GM19455 (cell line): ENCODE data around the gene ATP5F1E.
"Not testable (repeated sequence)": the region's sequence is repeated elsewhere in the genome, so short reads cannot be mapped to it uniquely, and the experiment has no call there.

ENCODE experiments used
- ATAC-seq: cut with Tn5 transposase; IDR thresholded peaks from one replicate; pipeline ENCODE4 v1.9.1; 2021; ENCODE audit not compliant: unreplicated experiment

ATP5F1E gene

DNA sequence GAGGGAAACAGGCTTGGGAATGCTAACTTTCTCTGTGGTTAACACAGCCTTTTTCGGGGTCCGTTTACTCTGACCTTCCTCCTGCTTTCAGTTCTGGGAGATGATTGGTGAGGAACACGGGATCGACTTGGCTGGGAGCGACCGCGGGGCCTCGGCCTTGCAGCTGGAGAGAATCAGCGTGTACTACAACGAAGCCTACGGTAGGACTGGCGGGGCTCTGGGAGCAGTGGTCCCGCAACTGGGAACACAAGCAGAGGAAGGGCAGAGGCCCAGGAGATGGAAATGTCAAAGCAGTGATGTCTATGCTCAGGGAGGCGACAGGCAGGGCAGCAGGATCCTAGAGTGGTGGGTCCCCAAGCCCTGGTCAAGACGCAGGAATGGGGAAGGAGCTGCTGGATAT is 9.4 kb downstream of the ATP5F1E start:
- no peak for ATAC-seq

DNA sequence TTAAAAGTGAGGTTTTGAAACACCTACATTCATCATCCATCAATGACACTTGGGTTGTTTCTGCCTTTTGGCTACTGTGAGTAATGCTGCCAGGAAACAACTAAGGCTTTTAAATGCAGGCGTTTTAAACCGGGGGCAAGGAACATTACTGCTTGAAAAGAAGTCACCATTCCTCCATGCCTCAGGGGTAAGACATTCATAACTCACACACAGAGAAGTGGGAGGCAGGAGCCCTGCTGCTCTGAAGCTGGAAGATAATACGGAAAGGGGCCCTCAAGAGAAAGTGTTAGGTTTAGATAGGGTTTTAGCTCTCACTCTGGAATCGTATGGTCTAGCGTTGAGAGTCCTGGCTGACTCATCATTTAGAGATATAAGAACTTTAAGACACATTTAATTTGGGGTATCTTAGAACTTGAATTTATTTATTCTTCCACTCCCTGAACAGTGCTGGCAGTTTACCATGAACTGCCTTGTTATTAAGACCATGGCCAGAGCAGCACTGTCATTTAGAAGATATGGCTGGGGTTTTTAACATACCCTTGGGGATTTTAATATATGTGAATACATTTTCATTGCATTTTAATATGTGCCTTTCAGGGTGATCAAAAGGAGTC is 11.1 kb downstream of the ATP5F1E start:
- no peak for ATAC-seq

DNA sequence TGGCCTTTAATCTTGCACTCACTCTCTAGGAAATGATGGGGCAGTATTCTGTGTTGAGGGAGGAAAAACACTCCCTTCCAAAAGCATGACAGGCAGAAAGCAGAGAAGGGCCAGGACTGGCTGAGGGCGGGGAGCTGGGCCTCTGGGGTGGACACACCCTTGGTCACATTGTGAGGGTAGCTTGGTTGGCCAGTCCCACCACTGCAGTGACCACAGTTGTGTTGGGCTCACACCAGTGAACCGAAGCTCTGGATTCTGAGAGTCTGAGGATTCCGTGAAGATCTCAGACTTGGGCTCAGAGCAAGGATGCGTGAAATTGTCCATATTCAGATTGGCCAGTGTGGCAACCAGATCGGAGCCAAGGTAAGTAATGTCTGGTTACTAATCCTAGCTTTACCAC is 12.9 kb downstream of the ATP5F1E start, which contains the start of gene TUBB1:
Gene TUBB1 (plus strand): TSS at position 213 of the 400 bp plus-strand sequence. CDS start 94 bp downstream, at position 307.
- no peak for ATAC-seq

DNA sequence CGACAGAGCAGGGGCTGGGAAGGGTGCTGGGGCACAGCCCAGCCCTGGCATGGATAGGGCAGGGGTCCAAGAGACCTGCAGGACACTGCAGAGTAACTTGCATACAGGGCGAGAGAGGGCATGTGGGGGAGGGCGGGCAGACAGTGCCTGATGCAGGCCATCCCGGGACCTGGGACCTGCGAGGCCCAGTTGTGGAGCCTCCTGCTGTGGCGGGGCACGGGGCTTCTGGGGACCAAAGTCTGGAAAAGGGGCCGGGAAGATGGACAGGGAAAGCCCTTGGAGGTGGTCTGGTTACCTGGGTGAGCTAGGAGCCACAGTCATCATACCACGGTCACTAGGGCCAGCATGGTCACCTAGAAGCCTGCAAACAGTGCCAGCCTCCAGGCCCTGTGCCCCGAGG is 13.3 kb downstream of the ATP5F1E start:
- no peak for ATAC-seq

DNA sequence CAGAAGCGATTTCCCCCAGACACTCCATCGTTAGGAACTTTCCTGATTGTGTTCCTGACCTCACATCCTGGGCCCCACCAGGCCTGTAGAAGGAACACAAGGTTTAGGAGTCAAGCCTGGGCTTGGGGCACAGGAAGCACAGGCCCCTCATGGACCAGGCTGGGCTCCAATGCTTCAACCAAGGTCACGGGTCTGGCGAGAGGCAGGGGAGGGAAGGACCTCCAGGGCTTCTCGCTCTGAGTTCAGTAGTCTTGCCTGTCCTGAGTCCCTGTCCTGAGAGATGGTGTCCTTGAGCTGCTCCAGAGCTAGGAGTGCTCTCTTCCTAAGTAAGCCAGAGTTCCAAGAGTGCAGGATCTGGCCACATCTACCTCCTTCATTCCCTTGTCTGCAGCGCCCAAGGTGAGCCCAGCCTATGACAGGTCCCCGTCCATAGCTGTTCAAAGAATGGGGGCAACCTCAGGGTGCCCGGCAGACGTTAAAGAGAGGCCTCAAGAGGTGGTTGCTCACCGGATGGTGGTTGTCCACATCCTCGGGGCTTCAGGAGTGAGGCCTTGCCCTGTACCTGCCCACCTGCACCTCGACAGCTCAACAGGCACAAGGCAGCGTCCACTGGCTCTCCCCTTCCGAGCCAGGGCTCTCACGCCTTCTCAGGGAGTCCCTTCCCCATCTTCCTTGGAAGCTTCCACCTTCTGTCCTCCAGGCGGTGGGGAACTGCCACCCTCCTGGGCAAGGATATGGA is 14.5 kb downstream of the ATP5F1E start:
- no peak for ATAC-seq

DNA sequence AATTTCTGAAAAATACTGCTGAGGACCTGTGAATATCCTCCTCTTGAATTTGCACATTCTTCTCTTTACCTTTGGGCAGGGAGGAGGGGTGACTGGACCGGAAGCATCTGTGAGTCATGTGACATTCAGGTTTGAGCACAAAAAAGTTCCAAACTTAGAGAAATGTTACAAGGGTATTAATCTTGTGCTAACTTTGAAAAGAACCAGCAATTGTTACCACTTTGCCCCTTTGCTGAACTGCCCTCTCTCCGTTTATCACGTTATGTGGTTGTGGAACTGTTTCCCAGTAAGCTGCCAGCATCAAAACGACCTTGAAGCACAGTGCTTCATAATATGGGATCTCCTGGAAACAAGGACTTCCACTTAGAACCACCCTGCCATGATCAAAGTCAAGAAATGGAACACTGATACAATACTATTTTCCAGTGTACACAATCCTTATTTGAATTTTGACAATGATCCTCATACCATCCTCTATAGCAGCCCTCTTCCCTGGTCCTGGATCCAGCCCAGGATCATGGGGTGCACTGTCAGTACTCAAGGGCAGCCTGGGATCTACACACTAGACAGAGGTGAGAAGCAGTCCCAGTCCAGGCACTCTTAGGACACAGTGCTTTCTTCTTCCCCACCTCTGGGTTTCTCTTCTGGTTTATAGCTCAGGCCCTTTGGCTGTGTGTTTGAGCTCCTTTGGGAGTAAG is 15.2 kb downstream of the ATP5F1E start:
- no peak for ATAC-seq

DNA sequence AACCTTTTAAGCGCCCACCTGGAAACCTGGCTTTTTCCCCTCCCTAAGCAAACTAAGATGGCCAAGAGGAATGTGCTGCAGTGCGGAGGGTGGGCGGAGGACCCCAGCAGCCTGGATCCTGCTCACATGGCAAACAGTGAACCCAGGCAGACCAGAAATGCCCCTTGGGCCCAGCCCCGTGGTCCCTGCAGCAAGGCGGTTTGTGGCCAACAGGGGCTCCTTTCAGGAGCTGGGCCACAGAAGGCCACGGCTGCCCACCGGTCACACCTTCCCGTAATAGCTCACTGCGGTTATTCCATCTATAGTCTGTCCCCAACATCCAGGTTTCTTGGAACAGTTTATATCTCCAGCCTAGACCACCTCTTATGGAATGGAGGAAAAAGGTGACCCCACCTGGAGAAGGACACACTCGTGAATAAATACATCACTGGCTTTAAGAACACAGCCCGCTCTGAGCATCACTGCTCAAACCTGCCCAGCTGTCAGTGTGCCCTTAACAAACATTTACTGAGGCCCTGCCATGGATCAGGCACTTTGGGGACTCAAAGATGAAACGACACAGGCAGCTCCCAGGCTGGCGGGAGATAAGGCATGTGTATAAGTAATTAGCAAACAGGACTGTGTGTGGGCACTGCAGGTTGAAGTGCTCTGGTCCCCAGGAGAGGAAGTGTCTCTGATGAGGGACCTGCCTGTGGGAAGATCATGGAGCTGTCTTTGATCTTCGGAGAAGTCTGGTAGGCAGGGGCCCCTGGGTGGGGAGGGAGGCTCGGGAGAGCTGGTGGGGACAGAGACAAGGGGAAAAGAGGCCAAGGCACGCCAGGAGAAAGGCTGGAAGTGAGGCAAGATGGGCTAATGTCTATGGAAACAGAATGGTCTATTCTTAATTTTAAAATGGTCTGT is 16.1 kb downstream of the ATP5F1E start:
- ATAC-seq: no peak

DNA sequence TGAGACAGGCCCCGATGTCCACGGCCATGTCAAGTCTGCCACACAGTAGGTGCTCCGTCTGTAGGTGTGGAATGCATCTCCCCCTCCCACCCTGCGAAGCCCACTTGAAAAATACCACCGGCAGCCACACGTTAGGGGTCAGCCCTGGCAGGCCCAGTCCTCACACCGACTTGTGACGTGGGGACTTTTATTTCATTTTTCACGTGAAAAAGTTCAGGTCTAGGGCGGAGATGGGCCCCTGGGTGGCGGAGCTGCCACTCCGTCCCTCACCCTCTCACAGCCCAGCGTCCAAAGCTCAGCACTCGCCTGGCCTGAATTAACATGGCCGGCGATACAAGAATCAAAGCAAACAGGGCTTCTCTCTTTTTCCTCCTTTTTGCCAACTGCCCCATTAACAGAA is 16.7 kb downstream of the ATP5F1E start:
- ATAC-seq: no peak

DNA sequence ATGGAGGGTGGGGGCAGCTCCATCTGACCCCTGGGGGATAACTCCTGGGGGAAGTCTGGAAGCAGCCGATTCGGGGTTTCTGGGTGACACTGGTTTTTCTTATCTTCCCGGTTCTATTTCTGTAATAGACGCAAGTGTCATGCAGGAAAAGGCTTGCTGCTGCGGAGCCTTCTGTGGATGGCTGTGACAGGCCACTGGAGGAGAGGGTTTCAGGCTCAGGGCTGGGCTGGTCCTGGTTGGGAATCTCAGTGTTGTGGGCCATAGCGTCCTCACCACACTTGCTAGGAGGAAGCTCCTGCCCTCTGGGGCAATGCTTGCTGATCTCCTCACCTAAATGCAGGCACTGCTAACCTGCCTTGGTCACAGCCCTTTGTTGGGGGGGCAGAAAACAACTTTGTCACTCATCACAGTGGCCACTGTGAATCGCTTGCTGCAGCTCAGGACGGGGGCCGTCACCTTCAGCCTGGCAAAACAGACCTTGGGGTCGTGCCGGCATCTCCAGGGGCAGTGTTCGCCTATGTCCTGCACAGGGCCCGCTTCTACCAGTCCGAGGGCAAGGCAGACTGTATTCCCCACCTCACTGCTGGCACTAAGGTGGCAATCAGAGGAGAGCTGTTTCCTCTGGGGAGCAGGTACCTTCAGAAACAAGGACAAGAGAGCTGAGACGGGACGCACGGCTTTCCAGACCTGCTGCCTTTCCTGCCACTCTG is 17.3 kb downstream of the ATP5F1E start:
- no peak for ATAC-seq

DNA sequence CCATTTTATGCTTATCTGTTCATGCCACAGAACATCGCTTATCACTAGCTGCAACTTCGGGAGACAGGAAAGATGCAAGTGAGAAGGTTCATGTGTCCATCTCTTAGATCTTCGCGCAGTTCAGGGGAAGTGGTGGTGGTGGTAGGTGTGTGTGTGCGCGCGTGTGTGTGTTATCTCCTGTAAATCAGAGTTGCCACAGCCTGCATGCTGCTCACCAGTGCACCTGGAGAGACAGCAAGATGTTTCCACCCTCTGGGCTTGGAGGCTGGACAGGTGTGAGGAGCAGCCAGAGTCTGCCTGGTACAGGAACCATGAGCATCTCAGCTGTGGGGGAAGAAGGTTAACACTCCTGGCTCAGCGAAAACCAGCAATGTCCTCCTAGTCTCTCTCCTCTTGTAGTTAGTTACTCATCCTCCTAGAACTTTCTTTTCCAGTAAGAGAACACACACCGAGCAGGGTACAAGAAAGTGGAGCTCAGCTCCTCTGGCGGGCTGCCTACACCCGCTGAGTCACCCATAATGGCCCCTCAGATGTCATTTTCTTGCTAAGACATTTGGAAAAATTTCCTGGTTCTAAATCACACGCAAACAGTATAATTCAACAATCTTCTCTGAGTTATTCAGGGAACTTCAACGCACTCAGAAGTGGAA is 18.1 kb downstream of the ATP5F1E start:
- ATAC-seq: no peak

DNA sequence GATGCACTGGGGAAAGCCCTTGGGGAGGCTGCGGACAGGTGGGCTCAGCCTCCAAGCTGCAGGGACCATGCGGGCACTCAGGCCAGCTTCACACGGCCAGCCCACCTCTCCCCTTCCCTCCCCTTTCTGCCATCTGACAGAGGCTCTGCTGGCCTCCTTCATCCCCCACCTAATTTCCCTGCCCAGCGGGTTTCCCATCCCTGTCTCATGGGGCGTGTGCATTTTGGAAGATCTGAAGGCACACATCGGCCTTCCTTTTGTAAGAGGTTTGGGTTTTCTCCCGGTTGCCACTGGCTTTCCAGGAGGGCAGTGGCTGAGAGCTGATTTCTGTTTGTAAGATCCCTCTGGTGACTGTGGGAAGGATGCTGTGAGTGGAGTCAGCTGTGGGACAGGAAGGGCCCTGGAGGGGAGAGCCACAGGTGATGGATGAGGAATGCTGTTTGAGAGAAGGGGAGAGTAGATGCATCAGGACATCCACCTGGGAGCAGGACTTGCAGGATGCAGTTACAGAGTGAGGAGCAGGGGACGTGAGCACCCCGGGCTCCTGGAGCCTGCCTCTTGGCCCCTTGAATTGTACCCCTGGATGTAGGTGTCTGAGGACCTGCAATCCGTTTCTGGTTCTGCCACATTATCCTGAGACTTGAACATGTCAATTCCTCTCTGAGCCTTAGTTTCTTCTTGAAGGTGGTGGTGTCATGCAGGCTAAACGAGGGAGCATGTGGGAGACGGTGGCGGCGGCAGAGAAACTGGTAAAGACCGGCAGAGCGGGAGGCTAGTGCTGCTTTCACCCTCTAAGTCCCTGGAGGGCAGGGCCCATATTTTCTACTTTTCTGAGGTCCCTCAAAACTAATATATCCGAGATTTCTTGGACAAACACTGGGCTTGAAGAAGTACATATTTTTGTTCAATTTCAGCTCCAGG is 18.8 kb downstream of the ATP5F1E start:
- no peak for ATAC-seq

DNA sequence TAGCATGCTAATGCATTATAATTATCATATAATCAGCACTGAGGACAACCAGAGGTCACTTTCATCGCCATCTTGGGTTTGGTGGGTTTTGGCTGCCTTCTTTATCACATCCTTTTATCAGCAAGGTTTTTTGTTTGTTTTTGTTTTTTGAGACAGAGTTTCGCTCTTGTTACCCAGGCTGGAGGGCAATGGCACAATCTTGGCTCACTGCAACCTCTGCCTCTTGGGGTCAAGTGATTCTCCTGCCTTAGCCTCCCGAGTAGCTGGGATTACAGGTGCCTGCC is 20.3 kb downstream of the ATP5F1E start:
- ATAC-seq: not testable (repeated sequence)

DNA sequence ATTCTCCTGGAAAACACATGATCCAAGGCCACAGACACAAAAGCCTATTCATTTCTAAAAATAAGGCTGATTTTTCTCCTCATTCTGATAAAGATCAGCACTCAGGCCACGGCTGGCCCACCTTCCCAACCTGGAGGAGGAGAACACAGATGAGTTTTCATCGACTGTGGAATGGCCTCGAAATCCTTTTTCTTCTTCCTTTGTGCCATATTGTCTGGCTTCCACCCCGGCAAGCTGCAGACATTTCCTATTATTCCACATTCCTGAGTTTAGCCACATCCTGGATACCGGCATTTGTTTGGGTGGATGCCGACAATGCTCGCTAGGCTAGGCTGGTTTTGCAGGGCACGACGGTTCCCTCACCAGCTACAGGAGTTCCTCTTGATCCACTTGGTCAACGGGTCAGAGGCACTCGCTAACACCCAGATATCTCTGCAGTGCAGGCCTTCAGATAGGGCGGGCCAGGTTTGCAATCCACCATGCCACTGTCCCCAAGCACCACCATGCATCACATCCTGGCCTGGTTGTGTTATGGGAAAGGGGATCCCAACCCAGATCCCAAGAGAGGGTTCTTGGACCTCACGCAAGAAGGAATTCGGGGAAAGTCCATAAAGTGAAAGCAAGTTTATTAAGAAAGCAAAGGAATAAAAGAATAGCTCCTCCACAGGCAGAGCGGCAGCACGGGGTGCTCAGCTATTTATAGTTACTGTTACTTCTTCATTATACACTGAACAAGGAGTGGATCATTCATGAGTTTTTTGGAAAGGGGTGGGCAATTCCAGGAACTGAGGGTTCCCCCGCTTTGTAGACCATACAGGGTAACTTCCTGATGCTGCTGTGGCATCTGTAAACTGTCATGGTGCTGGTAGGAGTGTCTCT is 20.9 kb downstream of the ATP5F1E start:
- ATAC-seq: no peak

DNA sequence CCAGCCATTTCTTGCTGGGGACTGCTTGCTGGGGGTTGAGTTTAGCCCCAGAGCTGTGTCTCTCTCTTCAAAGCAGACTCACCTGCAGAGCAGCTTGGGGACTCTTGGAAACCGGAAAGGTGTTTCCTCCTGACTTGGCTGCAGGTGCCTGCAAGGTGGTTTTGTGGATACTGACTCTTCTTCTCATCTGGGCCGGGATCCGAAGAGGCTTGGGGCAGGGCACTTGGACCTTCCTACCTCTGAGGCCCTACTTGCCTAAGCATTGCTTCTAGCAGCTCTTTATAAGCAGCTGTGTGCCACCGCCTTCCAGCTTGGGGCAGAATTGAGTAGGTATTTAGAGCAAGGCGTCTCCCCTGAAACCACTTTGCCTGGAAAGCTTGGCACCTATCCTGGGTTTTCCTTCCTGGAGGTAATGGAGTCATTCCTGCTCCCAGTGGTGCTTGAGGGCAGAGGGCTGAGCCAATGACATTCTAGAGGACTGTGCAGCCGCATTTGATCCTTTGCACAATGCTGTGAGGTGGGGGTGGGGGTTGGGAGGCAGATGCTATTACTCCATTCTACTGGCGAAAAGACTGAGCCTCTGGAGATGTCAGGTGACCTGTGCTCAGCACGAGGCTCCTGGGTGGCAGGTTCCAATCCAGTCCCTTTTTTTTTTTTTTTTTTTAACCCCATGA is 21.7 kb downstream of the ATP5F1E start:
- no peak for ATAC-seq

DNA sequence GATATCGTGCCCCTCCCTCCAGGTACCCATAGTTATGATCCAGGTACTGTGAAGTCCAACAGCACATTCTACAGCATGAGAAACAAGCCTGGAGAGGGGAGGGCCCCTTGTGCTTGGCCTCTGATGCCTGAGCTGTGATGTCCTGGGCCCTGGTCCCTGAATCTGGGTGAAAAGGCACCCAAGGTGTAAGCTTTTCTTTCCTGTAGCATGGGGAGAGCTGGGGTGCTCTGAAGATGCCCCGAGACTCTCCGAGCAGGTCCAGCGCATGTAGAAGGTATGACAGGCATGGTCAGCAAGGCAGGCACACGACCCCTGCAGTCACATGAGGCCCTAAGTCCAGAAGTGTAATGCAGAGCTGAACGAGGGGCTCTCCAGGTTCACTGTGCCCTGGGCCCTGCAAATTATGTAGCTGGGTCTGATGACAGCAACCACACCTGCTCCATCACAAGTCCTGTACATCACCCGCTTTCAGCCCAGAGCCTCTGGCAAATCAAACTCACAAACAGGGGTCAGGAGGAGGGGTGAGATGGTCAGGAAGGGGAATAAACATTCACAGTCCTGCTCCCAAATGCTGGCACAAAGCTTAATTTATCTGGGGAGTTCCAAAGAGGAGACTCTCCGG is 23.3 kb downstream of the ATP5F1E start:
- no peak for ATAC-seq

DNA sequence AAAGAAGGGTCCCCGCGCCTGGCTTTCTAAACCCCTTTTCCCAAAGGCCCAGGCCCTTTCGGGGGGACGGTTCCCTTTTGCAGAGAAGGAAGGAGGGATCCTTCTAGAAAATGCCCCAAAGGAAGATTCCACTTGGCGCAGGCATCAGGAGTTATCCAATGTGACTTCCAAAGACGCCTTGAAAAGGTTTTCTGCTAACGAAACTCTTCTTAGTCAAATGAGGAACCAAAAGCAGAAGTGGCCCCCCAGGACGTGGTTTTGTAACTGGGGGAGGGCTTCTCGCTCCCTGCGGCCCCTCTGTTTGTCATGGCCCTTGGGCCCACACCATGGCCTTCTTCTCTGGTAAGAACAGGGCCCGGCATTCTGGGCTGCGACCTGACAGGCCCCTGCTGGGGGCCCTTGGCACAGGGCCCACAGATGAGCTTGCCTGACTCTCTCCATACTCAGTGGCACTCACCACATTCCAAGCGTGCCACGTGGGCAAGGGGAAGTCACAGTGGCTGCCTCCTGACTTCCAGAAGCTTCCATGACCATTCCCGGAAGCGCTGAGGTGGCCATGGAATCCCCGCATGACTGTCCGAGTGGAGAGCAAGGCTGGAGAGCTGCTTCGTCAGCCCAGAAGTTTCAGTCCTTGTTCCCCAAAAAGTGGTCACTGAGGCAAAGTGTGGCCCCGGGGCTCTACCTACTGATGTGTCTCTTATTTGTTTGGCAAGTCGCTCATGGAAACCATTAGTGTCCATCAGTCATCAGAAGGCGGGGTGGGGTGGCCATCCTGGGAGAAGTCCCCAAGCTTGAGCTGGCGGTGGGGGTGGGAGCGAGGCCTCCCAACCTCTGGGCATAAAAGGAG is 24.2 kb downstream of the ATP5F1E start:
- ATAC-seq: peak; percentile 37
